Amniotic stem cell (primary cell): ENCODE data around the gene SEC14L6.
"Not testable (repeated sequence)": the region's sequence is repeated elsewhere in the genome, so short reads cannot be mapped to it uniquely, and the experiment has no call there.

Experiments used
- DNase-seq: peaks from one replicate; lab custom pipeline; 2025; lab: John Stamatoyannopoulos, UW

SEC14L6 gene

GRCh38 chr22:30546616-30547015 lies at the start of gene SEC14L6:
Gene SEC14L6, minus strand, starts transcription at chr22:30546741. Its CDS starts 59 bp downstream, at chr22:30546682.
- no peak for DNase-seq

DNA sequence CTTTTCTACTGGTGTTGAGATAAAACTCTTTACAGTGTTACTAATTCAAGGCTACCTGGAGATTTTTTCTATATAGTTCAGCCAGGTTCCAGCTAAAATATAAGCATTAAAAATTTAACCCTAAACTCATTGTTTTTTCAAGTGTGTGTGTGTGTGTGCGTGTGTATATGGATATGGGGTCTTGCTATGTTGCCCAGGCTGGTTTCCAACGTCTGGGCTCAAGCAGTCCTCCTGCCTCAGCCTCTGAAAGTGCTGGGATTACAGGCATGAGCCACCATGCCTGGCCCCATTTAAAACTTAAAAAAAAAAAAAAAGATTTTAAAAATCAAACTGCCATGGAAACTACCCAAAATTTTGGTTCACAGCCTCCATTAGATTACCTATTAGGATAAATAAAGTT lies 49.7 kb upstream of the SEC14L6 start:
- no peak for DNase-seq

DNA sequence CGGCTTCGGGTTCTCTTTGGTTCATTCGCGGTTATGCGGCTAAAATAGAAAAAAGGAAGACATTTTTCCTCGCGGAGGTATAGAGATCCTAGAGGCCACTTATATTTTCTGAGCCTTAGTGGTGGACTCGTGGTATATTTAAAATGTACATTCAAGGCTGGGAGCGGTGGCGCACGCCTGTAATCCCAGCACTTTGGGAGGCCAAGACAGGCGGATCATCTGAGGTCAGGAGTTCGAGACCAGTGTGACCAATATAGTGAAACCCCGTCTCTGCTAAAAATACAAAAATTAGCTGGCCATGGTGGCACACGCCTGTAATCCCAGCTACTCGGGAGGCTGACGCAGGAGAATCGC lies 45.8 kb upstream of the SEC14L6 start:
- not testable (repeated sequence) for DNase-seq

- peak; percentile 97 for DNase-seq
These were observed 45.2 kb upstream of the SEC14L6 start, which contains the start of gene PES1 for GRCh38 chr22:30591588-30592359. Gene PES1, minus strand, starts transcription at chr22:30591910. Its CDS starts 77 bp downstream, at chr22:30591833.

DNA sequence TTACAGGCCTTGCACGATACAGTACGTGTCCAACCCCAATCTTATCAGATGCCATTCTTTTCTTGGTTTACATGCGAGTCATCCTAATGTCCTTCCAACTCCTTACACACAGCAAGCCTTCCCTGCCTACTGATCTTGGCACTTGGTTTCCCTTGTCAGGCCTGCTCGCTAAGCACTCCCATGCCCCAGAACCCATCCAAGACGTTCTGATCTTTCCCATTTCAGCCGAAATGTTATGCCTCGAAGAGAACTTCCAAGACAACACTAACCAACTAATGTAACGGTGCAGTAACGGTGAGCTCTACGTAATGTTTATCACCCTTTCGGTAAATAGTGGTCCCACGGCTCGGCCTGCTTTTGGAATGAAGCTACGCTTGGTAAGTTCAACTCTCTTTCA lies 44.6 kb upstream of the SEC14L6 start:
- DNase-seq = no peak

DNA sequence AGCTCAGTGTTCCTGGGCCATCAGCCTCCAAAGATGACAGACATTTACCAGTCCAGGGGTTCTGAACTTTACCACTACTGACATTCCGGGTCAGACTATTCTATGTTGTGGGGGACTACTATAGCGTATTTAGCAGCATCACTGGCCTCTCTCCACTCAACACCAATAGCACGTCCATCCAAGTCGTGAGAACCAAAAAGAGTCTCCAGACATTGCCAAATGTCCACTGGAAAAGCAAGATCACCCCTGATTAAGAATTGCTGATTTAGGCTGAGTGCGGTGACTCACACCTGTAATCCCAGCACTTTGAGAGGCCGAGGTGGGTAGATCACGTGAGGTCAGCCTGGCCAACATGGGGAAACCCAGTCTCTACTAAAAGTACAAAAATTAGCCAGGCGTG lies 39.9 kb upstream of the SEC14L6 start:
- DNase-seq = no peak

DNA sequence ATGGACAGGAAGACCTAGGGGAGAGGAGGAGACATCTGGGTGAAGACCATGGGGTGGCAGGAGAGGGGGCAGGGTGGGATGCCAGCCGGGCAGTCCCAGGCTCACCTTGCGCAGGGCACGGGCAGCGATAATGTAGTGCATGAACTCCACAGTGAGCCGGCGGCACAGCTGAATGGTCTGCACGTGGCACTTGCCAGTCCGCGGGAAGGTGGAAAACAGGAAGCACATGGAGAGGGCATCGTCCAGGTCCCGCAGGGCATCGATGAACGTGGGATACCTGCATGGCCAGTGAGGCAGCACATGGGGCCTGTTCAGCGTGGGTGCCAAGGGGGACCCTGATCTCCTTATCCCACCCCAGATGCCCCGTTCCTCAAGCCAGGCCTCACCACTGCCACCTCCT lies 37.9 kb upstream of the SEC14L6 start:
- DNase-seq = no peak

GRCh38 chr22:30582788-30583545 lies 36.4 kb upstream of the SEC14L6 start:
- no peak for DNase-seq

DNA sequence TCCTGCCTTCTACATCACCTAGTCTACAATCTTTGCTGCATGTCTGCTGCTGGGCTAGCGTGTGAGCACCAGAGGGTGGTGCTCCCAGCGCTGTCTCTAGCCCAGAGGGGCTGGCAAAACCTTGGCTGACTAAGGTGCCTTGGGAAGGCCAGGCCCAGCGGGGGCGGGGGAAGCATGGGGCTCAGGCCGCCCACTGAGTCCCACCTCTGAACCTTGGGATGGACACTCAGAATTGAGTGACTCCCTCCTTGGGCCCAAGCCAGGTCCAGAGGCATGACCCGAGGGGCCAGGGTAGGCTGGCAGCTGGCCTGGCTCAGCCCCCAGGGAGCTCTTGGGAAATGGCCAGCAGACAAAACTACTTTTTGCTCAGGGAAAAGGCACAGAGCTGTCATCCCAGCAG lies 35.5 kb upstream of the SEC14L6 start:
- no peak for DNase-seq

- no peak for DNase-seq
These were observed 34.4 kb upstream of the SEC14L6 start for GRCh38 chr22:30580896-30581295.

DNA sequence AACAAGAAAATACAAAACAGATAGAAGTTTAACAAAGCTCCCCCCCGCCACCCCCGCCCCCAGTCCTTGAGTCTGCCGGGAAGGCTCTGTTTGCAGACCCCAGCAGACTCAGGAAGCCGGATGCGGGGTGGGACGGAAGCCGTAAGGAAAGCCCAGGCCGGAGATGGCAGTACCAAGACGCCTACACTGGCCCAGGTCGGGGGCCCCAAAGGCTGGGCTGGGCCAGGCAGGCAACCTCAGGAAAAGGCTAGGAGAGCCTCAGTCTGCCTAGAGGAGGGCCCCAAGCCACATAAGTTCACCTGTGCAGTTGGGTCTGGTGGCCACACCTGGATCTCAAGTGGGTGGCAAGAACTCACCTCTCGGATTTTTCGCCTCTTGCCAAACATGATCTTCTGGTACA lies 31.9 kb upstream of the SEC14L6 start:
- DNase-seq = no peak

DNA sequence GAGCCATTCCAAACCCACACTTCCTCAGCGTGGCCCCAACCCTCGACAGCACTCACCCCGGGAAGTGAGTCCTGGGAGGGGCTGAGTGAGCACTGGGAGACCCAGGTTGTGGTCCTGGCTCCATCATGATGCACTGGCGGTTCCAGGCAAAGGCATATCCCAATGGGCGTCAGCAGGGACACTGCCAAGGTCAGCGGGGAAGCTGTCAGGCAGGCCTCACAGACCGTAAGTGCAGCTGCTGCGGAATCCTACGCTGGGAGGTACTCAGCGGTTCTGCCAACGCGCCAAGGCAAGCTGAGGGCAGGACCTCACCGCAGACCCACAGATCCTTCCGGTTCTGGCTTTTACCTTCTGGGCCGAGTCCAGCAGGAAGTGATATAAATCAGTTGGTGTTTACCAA lies 29.3 kb upstream of the SEC14L6 start:
- no peak for DNase-seq

- no peak for DNase-seq
These were observed 28.6 kb upstream of the SEC14L6 start for GRCh38 chr22:30574997-30575671.

DNA sequence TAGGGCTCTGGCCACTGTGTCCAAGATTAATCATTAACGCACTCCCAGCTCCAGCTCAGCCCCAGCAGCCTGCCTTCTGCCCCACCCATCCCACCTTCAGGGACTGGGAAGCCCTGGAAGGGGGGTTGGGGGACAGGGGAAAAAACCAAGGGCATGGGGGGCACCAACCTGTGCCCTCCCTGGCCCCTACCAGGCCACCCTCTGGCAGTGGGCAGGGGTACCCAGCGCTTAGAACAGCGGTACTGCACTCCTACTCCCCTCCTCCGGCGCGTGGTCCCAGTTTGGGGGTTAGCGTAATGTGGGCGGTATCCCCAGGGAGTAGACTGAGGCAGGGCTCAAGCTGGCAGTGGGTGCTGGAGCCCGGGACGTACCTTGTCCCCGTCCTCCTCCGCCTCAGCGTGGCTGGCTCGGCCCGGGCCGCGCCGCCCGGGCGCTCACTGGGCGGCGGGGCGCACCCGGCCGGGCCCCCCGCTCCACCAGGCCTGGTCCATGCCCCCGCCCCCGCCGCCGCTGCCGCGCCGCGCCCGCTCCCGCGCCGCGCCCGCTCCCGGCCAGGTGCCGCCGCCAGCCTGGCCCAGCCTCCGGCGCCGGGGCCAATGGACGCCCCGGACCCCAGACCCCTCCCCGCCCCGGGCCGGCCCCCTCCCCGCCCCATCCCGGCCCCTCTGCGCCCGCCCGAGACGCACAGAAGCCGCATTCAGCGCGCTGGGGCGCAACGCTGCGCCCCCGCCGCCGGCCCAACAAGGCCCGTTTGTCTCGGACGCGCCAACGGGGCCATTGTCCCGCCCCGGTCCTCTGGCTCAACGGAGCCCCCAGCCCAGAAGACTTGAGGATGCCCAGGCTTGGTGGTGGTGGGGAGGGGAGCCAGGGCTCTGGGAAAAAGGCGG lies 27.8 kb upstream of the SEC14L6 start, which contains the start of gene GAL3ST1:
Gene GAL3ST1 (minus strand): TSS at position 571 of the 887 bp plus-strand sequence. CDS start 17,273 bp downstream, outside the sequence.
- no peak for DNase-seq

GRCh38 chr22:30573594-30574094 lies 27.1 kb upstream of the SEC14L6 start:
- DNase-seq = no peak

DNA sequence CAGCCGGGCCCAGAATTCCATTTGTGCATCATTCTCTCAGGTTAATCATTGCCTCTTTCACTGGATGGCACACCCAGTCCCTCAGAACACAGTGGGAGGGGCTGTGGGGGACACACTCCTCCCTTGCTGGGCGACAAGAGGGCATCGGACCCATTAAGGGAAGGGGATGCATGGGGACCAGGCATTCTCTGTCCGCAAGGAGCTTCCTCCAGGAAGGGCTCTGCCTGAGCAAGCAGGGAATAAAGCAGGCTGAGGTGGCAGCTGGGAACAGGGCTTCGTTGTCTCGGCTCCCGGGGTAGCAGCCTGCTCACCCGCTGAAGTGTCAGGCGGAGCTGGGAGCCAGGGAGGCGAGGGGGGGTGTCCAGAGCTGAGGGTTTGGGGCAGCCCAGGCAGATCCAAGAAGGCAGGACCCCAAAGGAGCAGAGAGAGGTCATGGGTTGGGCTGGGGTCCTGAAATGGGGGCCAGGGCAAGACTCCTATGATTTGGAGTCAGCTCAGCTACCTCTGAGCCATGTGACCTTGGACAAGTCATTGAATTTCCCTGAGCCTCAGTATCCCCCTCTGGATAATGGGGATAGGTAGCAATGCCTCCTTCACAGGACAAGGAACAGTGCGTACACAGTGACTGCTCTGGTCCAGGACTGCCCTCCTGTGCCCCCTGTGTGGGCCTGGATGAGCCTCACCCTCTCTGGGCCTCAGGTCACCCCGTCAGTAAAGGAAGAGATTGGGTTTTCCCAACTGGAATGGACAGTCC lies 26.5 kb upstream of the SEC14L6 start:
- no peak for DNase-seq

DNA sequence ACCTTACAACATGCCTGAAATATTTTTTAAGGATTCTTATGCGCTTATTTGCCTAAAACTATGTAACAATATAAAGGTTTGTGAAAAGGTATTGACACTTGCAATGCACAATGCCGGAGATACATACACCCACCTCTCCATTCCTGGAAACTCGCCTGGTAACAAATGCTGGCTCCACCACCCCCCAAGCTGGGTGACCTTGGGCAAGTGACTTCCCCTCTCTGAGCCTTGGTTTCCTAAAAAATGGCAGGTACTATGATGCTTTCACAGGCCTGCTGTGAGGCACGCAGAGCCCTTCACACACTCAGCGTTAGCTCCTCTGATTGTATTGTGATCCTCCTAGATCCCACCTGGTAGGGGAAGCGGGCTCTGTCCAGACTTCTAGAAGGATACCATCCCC lies 25.7 kb upstream of the SEC14L6 start:
- no peak for DNase-seq

- no peak for DNase-seq
These were observed 23.2 kb upstream of the SEC14L6 start for GRCh38 chr22:30569674-30570202.

DNA sequence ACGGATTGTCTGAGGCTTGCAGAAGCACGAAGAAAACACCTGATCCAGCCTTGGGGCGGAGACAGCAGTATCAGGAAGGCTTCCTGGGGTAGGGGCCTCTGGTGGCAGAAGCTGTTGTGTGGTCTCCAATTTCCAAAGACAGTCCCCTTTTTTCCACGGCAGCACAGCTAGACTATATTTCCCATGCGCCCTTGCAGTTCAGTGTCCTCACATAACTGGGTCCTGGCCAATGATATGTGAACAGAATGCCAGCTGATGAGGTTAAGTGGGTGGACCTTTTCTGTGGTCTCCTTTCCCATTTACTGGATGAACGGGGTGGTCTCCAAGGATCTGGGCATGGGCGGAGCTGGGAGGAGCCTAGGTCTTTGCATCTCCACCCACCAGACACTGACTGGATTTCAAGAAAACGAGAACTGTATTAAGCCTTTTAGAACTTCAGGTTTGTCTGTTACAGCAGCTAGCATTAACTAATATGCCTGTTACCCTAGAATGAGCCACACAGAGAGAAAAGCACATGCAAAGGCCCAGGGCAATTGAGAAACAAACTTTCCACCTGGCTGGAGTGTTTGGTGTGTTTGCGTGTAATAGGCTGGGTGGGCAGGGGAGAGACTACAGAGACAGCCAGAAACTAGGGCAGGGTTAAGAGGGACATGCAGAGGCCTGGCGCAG lies 21.7 kb upstream of the SEC14L6 start:
- DNase-seq = no peak

GRCh38 chr22:30567277-30567676 lies 20.7 kb upstream of the SEC14L6 start:
- DNase-seq = not testable (repeated sequence)
